HG03066 (cell line): ENCODE data around the gene NCOA5.
"Not testable (repeated sequence)": the region's sequence is repeated elsewhere in the genome, so short reads cannot be mapped to it uniquely, and the experiment has no call there.

Experiments
- ATAC-seq: cut with Tn5 transposase; IDR thresholded peaks from one replicate; pipeline ENCODE4 v1.9.1; 2021; ENCODE audit warnings: low read depth; ENCODE audit not compliant: unreplicated experiment

The NCOA5 gene

GRCh38 chr20:46121184-46121930 is 31.6 kb upstream of the NCOA5 start:
- no peak for ATAC-seq

GRCh38 chr20:46120136-46120535 is 30.4 kb upstream of the NCOA5 start:
- ATAC-seq = no peak

- ATAC-seq = no peak
Observed at GRCh38 chr20:46119547-46119946, 29.8 kb upstream of the NCOA5 start.

- ATAC-seq = peak; percentile 43
Observed at GRCh38 chr20:46119028-46119546, 29.3 kb upstream of the NCOA5 start.

- ATAC-seq = peak; percentile 52
Observed at GRCh38 chr20:46118481-46119020, 28.8 kb upstream of the NCOA5 start.

GRCh38 chr20:46117704-46118467 is 28.1 kb upstream of the NCOA5 start, which contains the start of gene CD40:
TSS of gene CD40 (plus strand) at chr20:46118314. CDS start at chr20:46118344, 30 bp downstream.
- peak; percentile 61 for ATAC-seq

GRCh38 chr20:46114449-46114848 is 24.7 kb upstream of the NCOA5 start:
- ATAC-seq = no peak

GRCh38 chr20:46113113-46113470 is 23.3 kb upstream of the NCOA5 start:
- no peak for ATAC-seq

- no peak for ATAC-seq
Observed at GRCh38 chr20:46112430-46113112, 22.8 kb upstream of the NCOA5 start.

GRCh38 chr20:46111836-46112212 is 22.1 kb upstream of the NCOA5 start:
- no peak for ATAC-seq

GRCh38 chr20:46111028-46111835 is 21.5 kb upstream of the NCOA5 start:
- no peak for ATAC-seq

GRCh38 chr20:46108976-46109375 is 19.2 kb upstream of the NCOA5 start:
- ATAC-seq = no peak

- ATAC-seq = peak; percentile 70
Observed at GRCh38 chr20:46108435-46108841, 18.7 kb upstream of the NCOA5 start.

- no peak for ATAC-seq
Observed at GRCh38 chr20:46107061-46107460, 17.3 kb upstream of the NCOA5 start.

- ATAC-seq = no peak
Observed at GRCh38 chr20:46104262-46104661, 14.5 kb upstream of the NCOA5 start.

- ATAC-seq = no peak
Observed at GRCh38 chr20:46102940-46103339, 13.2 kb upstream of the NCOA5 start.

- no peak for ATAC-seq
Observed at GRCh38 chr20:46101957-46102356, 12.2 kb upstream of the NCOA5 start.

- no peak for ATAC-seq
Observed at GRCh38 chr20:46100988-46101387, 11.2 kb upstream of the NCOA5 start.

GRCh38 chr20:46100444-46100843 is 10.7 kb upstream of the NCOA5 start:
- not testable (repeated sequence) for ATAC-seq
